Activated CD4-positive, alpha-beta T cell treated with anti-CD3 and anti-CD28 coated beads, Interleukin-2, amount 50 U/mL, for 4 hours (primary cell): ENCODE measurements around the gene PECR.
A peak's percentile ranks its signal among the peaks of the same experiment; 100 is the strongest.
"Not testable (repeated sequence)": the region's sequence is repeated elsewhere in the genome, so short reads cannot be mapped to it uniquely, and the experiment has no call there.

Experiments used
- DNase-seq, 2 experiments: peaks; one replicate each; pipeline ENCODE4 v3.0.0-alpha.2; 2020

Gene PECR

GRCh38 chr2:216023055-216023648 is 58.5 kb downstream of the PECR start:
- DNase-seq, result peak; percentile 23 to 29

- no peak for DNase-seq
These were observed 59.6 kb downstream of the PECR start for GRCh38 chr2:216021768-216022565.

DNA sequence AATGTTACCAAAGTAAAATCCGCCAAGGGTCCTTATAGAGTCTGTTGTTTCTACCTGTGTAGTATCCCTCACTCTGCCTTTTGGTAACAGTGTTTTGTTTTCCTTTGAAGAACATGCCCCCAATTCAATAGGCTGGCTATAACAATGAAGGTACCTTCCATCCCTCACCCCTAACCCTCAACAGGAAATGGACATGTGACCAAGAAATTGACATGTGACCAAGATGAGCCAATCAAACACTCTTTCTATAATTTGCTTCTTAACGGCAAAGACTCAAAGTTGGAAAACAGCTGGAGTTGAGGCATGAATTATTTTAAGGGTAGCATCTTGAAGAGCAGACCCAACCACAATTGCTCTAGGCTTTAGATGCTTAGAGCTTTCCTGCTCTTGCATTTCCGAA is 62.9 kb downstream of the PECR start:
- no peak for DNase-seq

GRCh38 chr2:216017365-216017764 is 64.2 kb downstream of the PECR start:
- peak; percentile 9 to 14 for DNase-seq

DNA sequence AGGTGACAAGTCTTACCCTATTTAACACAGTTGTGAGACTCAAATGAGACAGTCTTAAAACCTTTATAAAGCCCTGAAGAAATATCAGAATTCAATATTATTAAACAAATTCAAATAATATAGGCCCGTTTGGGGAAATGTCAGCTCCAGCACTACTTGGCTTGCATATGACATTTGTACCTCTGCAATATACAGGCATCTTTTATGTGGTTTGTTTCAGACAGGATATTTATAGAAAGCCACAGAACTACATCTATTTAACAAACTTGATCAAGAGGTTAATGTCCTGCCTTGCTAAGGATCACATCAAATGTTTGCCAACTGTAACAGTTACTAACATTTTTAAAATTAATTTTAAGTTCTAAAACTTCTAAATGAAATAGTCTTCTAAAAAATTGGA is 65.0 kb downstream of the PECR start:
- DNase-seq, result no peak

DNA sequence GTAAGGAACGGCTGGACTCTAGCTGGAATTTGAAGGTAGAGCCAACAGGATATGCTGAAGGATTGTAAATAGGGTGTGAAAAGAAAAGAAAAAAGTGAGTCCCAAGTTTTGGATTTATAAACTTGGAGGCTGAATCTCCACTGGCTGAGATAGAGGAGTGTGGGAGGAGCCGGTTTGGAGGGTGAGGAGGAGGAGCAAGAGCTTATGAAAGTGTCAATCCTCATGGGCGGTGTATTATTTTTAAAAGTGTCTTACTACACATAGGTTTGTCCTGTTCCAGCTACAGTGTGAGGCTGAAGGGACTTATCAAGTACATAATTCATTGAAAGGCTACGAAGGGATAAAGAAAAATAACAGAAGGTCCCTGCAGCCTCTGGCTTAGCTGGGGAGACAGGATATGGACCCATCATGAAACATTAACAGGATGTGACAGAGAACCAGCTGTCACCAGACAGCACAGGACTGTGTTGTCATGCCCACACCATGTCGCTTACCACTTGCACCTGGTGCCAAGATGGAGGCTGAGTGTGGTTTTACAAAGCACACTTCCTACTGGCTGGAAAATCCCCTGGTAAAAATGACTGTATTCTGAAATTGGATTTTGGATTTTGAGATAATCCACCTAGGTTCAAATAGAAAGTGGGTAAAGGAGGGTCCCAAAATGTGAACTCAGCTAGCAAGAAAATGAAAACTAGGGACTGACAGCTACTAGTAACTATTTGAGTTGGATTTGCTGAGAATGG is 65.7 kb downstream of the PECR start:
- peak; percentile 9 to 15 for DNase-seq

- no peak for DNase-seq
These were observed 66.6 kb downstream of the PECR start for GRCh38 chr2:216014986-216015385.

- no peak for DNase-seq
These were observed 67.6 kb downstream of the PECR start for GRCh38 chr2:216014006-216014405.

GRCh38 chr2:216013080-216013909 is 68.3 kb downstream of the PECR start, which contains the start of gene MREG:
Gene MREG (minus strand): TSS chr2:216013551. CDS start chr2:216013327, 224 bp downstream.
- DNase-seq, result peak; percentile 79 to 82

DNA sequence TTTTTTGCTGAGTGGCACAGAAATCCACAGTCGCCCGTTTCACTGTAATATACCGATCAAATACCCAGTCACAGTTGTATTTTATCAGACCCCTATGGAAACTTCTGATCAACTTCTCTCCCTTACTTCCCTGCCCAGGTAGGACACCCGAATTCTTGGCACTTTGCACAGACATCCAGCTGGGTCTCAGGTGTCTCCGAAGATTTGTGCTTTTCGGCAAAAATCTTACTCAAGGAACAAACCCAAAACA is 68.9 kb downstream of the PECR start:
- no peak for DNase-seq

DNA sequence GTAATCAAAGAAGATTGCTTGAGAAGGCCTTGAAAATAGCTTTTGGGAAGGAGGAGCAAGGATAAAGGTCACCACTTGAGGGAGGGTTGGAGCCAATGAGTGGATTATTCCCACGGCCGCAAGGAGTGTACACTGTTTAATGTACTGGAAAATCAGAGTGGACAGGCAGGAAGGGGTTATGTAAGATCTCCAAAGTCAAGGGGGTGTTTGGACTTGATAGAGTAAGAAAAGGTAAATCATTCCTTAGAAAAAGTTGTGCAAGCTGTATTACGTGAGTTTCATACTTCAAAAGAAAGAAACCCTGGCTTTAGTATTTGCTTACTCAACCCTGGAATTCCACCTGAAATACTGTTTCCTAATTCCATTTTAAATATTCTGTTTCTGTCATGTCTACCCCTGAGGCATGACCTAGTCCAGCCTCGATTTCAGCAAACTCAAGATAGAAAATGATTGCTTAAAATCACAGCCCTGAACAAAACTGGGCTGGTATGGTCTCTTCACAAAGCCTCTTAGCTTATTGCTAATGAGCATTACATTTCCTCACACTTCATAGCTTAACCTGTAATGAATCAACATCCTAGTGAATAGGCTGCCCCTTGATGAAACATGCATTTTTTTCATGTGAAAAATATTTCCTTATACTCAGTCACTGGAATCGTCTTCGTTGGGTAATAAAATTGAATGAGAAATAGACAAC is 69.3 kb downstream of the PECR start:
- DNase-seq, result no peak

DNA sequence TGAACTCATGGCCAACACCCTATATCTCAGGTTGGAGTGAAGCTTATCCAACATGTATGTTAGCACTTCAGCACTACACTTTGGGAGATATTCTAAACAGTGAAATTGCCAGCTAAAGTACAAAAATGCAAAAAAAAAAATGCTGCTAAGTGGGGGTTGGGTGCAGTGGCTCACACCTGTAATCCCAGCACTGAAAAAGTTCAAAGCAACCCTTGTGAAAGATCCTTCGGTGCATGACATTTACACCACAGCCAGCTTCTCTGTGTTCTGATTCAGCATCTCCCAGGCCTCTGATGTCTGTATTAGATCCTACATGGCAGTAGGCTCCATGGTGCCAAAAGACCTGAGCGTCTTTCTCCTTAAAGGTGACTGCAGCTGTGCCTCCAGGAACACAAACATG is 72.4 kb downstream of the PECR start:
- DNase-seq, result not testable (repeated sequence)

DNA sequence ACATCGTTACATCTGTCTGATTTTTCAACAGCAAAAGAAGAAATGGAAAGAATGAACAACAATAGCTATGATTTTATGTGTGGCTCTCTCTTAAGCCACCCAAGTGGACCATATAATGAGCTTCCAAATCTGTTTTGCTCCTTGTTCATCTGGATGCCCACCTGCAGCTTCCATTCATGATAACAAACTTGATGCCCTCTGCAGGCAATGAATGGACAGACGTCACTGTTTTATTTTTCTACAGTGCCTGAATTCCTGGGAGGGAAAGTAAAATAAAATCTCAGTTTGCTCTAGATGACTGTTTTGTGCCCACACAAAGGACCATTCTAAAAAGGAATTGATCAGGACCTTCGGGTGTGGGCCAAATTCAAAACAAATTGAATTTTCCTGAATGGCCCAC is 73.2 kb downstream of the PECR start:
- no peak for DNase-seq

DNA sequence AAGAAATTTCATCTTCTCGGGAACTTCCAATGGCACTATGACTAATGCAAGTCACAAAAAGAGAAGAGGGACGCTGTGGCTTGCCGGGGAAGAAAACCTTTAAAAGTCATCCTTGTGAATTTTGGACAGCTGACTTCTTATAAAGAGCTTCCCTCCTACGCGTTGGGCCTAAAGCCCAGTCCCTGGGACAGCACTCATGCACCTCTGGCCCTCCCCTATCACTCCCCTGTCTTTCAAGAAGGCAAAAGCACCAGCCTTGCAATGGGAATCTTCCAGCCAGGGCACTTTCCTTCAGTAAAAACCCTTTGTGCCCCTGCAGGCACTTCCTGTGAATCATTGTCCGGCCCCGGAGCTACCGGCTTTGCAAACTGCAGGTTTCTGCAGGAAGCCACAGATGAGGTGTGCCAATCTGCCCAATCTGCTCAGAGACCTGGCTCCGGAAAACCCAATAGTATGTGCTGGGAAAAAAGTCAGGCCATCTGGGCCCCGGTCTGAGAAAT is 75.4 kb downstream of the PECR start:
- DNase-seq, result peak in 1 of 2 experiments; percentile 11

DNA sequence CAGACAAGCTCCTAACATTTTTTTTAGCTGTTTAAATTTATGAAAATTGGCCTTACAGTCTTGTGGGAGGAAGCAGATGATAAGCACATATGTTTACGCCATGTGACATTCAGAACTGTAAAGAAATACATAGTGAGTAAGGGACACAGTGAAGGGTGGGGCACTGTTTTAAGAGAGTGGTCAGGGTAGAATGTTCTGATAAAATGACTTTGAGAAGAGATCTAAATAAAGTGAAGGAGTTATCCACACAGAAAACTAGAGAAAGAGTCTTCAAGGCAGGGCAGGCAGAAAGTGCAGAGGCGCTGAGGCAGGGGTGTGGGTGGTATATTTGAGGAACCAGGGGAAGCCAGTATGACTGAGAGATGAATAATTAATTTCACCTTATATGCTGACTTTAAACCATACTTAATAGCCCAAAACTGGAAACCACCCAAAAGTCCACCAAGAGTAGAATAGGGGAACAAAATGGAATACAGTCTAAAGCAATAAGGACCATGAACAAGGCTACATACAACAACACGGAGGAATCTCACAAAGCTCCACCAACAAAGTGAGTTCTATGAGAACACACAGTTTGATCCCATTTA is 76.8 kb downstream of the PECR start:
- DNase-seq, result no peak

DNA sequence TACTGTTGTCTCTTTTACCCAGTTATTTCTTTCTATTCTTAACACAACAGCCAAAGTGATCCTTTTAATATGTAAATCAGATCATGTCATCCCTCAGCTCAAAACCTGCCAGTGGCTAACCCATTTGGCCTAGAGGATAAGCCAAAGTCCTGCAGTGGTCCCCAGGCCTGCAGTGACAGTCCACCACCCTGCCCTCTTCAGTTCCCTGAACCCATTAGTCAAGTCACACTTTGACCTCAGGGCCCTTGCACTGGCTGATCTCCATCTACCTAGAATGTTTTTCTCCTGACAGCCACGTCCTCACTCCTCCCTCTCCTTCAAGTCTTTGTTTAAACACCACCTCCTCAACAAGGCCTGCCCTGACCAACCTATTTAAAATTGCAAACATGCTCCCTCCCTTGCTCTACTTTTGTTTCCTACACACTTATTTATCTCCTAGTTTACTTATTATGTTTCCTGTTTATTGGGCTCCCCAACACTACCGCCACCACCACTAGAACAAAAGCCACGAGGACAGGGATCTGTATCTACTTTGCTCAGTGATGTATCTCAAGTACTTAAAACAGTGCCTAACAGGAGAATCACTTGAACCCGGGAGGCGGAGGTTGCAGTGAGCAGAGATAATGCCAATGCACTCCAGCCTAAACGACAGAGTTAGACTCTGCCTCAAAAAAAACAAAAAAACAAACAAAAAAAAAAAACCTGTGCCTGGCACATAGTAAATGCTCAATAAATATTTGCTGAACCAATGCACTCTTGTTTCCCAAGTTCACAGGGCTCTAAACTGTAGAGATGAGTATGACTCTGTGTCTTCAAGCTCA is 77.5 kb downstream of the PECR start:
- no peak for DNase-seq

GRCh38 chr2:216002693-216003092 is 78.9 kb downstream of the PECR start:
- no peak for DNase-seq

DNA sequence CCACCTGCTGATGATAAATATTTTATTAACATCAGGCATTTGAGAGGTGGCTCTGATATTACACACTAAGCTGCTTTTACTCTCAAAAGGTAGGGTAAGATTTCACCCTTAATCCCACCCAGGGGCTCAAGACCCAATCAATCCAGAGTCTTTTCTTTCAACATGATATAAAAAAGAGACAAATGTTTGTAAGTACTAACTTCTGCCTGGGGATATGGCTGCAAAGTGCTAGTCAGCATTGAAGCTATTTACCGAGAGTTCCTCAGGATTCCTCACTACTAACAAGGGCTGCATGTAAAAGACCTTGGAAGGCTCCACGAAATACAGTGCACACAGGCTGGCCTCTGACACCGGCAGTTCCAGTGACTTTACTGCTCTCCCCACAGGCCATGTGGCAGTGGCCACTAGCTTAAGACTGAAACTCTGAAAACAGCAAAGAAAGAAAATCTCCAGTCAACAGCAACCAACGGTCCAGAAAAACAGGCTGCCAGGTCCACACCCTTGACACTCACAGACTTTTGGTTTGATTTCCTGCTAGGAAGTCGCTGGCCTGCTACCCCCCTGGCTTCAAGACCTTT is 79.4 kb downstream of the PECR start:
- no peak for DNase-seq

DNA sequence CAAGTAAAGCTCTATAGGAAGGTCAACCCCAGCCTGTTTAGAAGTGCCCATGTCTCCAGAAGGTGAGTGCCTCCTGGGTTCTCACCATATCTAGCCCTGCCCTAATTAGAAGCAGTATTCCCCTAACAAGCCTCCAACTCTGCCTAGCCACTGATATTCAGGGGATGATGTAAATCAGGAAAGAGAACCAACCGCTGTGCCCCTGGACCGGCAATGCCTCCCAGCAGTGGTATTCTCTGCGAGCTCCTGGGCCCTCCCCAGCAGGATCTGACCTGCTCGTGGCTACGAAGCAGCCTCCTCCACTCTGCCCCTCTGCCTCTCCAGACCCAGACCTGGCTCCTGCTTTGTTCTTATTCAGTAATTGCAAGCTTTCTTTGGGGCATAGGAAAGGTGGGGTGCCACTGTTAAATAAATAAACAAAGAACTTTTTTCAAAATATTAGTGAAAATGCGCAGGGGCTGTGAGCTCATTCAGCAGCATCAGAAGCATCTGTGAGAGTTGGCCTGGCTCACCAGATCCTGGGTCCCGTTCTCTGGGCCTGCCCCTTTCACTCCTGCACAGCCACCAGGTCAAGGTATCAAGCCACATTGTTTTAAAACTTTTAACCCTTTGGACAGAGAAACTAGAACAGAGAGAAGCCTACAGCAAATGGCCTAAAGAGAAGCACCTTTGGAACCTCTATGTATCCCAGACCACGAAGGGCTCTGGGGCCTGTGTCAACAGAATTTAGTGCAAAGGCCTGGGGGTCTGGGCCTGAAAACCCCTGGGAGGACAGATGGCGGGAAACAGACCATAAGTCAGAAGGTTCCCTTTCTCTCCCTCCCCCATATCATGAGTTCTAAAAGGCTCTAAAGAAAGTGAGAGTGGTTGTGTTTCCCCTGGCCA is 80.2 kb downstream of the PECR start:
- DNase-seq, result no peak

DNA sequence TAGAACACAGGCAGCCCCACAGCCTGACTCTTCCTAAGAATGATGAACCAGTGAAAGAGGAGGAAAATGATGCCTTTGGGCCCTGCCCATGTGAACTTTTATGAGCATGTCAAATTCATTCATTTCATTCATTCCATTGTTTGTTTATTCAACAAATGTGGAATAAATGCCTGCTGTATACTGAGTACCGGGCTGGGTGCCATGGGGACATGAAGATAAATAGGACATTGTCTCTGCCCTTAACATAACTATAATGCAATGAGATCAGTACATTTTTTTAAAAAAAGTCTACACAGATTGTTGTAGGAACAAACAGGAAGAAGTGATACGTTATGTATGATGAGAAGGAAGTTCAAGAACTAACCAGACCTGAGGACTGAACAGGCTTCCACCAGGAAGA is 83.0 kb downstream of the PECR start:
- no peak for DNase-seq
